Kidney (tissue), 14 donors: ENCODE measurements around the gene AHSP. TPM values are rescaled to one million over a fixed set of nuclear protein-coding genes. Genes with fewer than 3 reads are reported as not detected.
"Not testable (repeated sequence)": the region's sequence is repeated elsewhere in the genome, so short reads cannot be mapped to it uniquely, and the experiment has no call there.

Source experiments
- DNase-seq, 5 donors: peaks; one replicate each; pipeline ENCODE4 v3.0.0-alpha.2; 2013 to 2020
- FAIRE-seq: peaks from 2 replicates; lab custom pipeline; 2012; peaks lifted over from hg19 to GRCh38; lab: Jason Lieb, UNC
- H3K27ac ChIP-seq, 2 donors: one replicate each; pipeline ENCODE4 v1.7.0; 2013; ENCODE audit warnings: low read depth in 2 of 2, low read length in 2 of 2, inconsistent platforms in 1 of 2
- H3K27me3 ChIP-seq: one replicate; pipeline ENCODE4 v1.7.1; 2013; ENCODE audit warnings: low read length, inconsistent platforms; ENCODE audit not compliant: control insufficient read depth, insufficient read depth
- H3K36me3 ChIP-seq, 3 donors: one replicate each; pipeline versions ENCODE4 v1.7.0 to v1.7.1; 2013; ENCODE audit warnings: low read length in 3 of 3, control low read depth in 1 of 3, inconsistent platforms in 1 of 3; ENCODE audit not compliant: insufficient read depth in 3 of 3, control insufficient read depth in 2 of 3
- H3K4me1 ChIP-seq, 3 donors: one replicate each; pipeline versions ENCODE4 v1.7.0 to v1.7.1; 2013; ENCODE audit warnings: low read length in 3 of 3, inconsistent platforms in 1 of 3, low read depth in 1 of 3; ENCODE audit not compliant: control insufficient read depth in 2 of 3, insufficient read depth in 2 of 3
- H3K4me3 ChIP-seq, 3 donors: one replicate each; pipeline versions ENCODE4 v1.7.0 to v1.8.1; 2013; ENCODE audit warnings: low read length in 3 of 3, control low read depth in 1 of 3, inconsistent platforms in 1 of 3
- H3K9ac ChIP-seq, 3 donors: one replicate each; pipeline versions ENCODE4 v1.7.0 to v1.7.1; 2013; ENCODE audit warnings: low read length in 3 of 3, control low read depth in 1 of 3, inconsistent platforms in 1 of 3
- H3K9me3 ChIP-seq, 3 donors: one replicate each; pipeline versions ENCODE4 v1.7.0 to v1.7.1; 2013; ENCODE audit warnings: low read length in 3 of 3, control low read depth in 1 of 3, inconsistent platforms in 1 of 3; ENCODE audit not compliant: control insufficient read depth in 2 of 3, insufficient read depth in 1 of 3
- intact Hi-C: fragments of 100-400 bp; cut with DNase I; formaldehyde crosslinking; loops from one replicate; pipeline ENCODE4 v1.11.1; 2022
- polyA plus RNA-seq: library from polyadenylated mRNA; stranded (reverse); fragments of 350-450 nt; fragmentation: Illumina TruSeq; extraction: RNeasy Lipid Tissue Mini Kit (QIAGEN cat#74804); gene quantifications from one replicate; pipeline ENCODE4 v1.2.3, GENCODE V29; 2014; ENCODE audit warnings: low read depth, low replicate concordance; ENCODE audit not compliant: insufficient read depth
- total RNA-seq: library from RNA; stranded (reverse); fragmentation: NEBNext Ultra II Directional; extraction: Animal tissue kit (Norgen Biotek cat#: 25700); gene quantifications from one replicate; pipeline ENCODE4 v1.2.1, GENCODE V29; 2021
- TF ChIP-seq, protein P1 (sequence below): IDR thresholded peaks from 3 replicates; pipeline ENCODE4 v1.5.1; 2012; ENCODE audit warnings: mild to moderate bottlenecking, moderate library complexity, borderline replicate concordance; ENCODE audit not compliant: insufficient read depth; ENCODE audit errors: extremely low read depth
- donor health status: control.
- donor health status: control.
- donor health status: control.
- donor health status: control.
- donor health status: control.
- donor health status: DM: yes; HTN: yes; CAD: no.
- donor health status: Normal renal cell carcinoma (clear cell type).

The AHSP gene
- total and polyA plus RNA-seq, 2 donors from 2014 or later: not detected

DNA sequence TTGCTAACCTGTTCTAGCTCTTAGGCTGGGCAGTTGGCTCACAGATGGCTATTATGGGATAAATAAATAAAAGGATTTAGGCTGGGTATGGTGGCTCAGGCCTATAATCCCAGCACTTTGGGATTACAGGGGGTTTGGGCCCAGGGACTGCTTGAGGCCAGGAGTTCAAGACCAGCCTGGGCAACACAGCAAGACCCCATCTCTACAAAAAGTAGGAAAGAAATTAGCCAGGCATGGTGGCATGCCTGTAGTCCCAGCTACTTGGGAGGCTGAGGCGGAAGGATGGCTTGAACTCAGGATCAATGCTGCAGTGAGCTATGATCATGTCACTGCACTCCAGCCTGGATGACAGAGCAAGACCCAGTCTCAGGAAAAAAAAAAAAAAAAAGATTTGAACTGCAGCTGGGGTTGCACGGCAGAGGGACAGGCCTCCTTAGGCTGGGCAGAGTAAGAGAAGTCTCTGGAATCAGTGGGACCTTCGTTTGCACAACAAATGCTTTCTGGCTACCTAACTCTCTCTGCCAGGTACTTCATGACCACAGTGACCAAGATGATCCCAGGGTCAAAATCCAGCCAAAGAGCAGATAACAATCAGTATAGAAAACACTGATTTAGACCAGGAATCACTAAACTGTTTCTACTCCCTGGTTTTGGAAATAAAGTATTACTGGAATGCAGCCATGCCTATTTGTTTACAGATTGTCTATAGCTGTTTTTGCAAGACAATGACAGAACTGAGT, 26.3 kb upstream of the AHSP start:
- Histone ChIP-seq H3K27ac (no peak overlapping the region), H3K4me1 (no peaks in the 10 kb centered on the region), H3K4me3 (no peak overlapping the region), H3K36me3 (peaks cover 5 to 14% (median 13%) of the 10 kb centered on the region in 3 donors), H3K9me3 (no peaks in the 10 kb centered on the region), H3K27me3 (no peaks in the 10 kb centered on the region), H3K9ac (no peak overlapping the region)
- FAIRE-seq (no peak), DNase-seq (no peak)
- TF ChIP-seq, protein P1, sequence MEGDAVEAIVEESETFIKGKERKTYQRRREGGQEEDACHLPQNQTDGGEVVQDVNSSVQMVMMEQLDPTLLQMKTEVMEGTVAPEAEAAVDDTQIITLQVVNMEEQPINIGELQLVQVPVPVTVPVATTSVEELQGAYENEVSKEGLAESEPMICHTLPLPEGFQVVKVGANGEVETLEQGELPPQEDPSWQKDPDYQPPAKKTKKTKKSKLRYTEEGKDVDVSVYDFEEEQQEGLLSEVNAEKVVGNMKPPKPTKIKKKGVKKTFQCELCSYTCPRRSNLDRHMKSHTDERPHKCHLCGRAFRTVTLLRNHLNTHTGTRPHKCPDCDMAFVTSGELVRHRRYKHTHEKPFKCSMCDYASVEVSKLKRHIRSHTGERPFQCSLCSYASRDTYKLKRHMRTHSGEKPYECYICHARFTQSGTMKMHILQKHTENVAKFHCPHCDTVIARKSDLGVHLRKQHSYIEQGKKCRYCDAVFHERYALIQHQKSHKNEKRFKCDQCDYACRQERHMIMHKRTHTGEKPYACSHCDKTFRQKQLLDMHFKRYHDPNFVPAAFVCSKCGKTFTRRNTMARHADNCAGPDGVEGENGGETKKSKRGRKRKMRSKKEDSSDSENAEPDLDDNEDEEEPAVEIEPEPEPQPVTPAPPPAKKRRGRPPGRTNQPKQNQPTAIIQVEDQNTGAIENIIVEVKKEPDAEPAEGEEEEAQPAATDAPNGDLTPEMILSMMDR: no peak
- intact Hi-C loops: no loop called here

DNA sequence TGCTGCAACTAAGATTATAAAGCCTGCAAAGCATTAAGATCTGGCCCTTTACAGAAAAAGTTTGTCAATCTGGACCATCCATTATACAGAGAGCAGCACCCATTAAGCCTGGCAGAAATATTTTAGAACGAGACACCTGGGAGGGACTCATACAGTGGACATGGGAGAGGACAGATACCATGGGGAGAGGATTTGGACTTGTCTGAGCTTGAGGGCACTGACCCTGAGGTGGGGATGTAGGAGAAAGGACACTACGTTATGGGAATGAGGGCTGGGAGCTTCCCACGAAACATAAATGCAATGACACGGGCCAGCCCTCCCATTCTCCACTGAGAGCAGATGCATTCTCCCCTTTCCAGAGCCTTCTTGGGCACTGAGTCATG, 25.7 kb upstream of the AHSP start:
- intact Hi-C loops: no loop called here
- peaks cover 4 to 14% (median 13%) of the 10 kb centered on the region in 3 donors for H3K36me3 ChIP-seq
- TF ChIP-seq, protein P1: no peak

DNA sequence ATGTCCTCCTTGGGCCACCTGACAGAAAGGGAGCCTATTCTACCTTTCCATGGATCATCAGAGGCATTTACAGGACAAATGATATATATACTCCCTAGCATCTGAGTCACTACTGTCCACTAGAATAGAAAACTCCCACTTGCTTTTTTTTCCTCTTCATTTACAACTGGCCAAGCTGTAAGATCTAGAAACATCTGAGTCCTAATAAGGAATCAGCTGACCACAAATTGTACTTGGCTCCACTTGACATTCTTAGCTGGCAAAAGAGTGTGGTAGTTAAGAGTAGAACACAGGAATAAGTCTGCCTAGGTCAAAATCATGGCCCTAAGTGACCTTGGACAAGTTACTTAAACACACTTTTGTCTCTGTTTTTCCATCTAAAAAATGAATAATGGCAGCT, 24.7 kb upstream of the AHSP start:
- TF ChIP-seq, protein P1: no peak
- no peak overlapping the region for H3K9ac ChIP-seq
- no peaks in the 10 kb centered on the region for H3K27me3 ChIP-seq
- no peak for DNase-seq
- no peak overlapping the region for H3K4me3 ChIP-seq
- peaks cover 0 to 9% (median 6%) of the 10 kb centered on the region in 3 donors for H3K4me1 ChIP-seq
- H3K9me3 ChIP-seq: no peaks in the 10 kb centered on the region
- intact Hi-C loops: no loop called here
- no peak overlapping the region for H3K27ac ChIP-seq
- H3K36me3 ChIP-seq: peaks cover 0 to 14% (median 13%) of the 10 kb centered on the region in 3 donors
- FAIRE-seq: no peak

More for the DNA sequence above, 25.7 kb upstream of the AHSP start:
- Histone ChIP-seq H3K4me1 (peaks cover 0 to under 1% (median 0%) of the 10 kb centered on the region in 3 donors), H3K4me3 (no peak overlapping the region), H3K27me3 (no peaks in the 10 kb centered on the region), H3K27ac (no peak overlapping the region), H3K9ac (no peak overlapping the region), H3K9me3 (no peaks in the 10 kb centered on the region)
- peak in 1 of 5 donors; percentile 20 for DNase-seq
- FAIRE-seq: no peak

DNA sequence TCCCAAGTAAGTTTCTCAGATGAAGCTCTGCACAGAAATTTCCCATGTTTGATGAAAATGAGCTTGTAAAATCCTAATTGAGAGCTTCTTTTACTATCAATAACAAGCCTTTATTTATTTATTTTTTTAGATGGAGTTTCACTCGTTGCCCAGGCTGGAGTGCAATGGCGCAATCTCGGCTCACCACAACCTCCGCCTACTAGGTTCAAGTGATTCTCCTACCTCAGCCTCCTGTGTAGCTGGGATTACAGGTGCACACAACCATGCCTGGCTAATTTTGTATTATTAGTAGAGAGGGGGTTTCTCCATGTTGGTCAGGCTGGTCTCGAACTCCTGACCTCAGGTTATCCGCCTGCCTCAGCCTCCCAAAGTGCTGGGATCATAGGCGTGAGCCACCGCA, 24.1 kb upstream of the AHSP start:
- DNase-seq, H3K9ac ChIP-seq, H3K27me3 ChIP-seq, intact Hi-C loops, H3K27ac ChIP-seq, H3K9me3 ChIP-seq, H3K4me1 ChIP-seq, FAIRE-seq, H3K4me3 ChIP-seq: not testable (repeated sequence)
- H3K36me3 ChIP-seq: peaks cover 0 to 13% (median 10%) of the 10 kb centered on the region in 3 donors
